ENCODE measurements around the gene KNTC1. TPM values are rescaled to one million over a fixed set of nuclear protein-coding genes. Genes with fewer than 3 reads are reported as not detected.
"Not testable (repeated sequence)": the region's sequence is repeated elsewhere in the genome, so short reads cannot be mapped to it uniquely, and the experiment has no call there.

KNTC1 gene
- total RNA-seq, 1 donor from 2014 or later: 61.2 TPM

GRCh38 chr12:122503147-122503751 is 23.8 kb upstream of the KNTC1 start:
- TF ChIP-seq CTCF (conservative IDR thresholded peaks at IDR 0.05; ENCODE audit: low read depth, low read length): no peak
- H3K4me3 ChIP-seq (ENCODE audit: low read depth, low read length): no peak overlapping the region
- no peak for DNase-seq (ENCODE audit: low read depth)

- no peak for DNase-seq (ENCODE audit: low read depth)
- no peak overlapping the region for H3K4me3 ChIP-seq (ENCODE audit: low read depth, low read length)
- TF ChIP-seq CTCF (conservative IDR thresholded peaks at IDR 0.05; ENCODE audit: low read depth, low read length): no peak
These were observed 23.1 kb upstream of the KNTC1 start for GRCh38 chr12:122503783-122504590.

- no peak overlapping the region for H3K4me3 ChIP-seq (ENCODE audit: low read depth, low read length)
- no peak for DNase-seq (ENCODE audit: low read depth)
- no peak for TF ChIP-seq CTCF (conservative IDR thresholded peaks at IDR 0.05; ENCODE audit: low read depth, low read length)
These were observed 21.5 kb upstream of the KNTC1 start for GRCh38 chr12:122505419-122506051.

GRCh38 chr12:122506393-122506938 is 20.6 kb upstream of the KNTC1 start:
- no peak for TF ChIP-seq CTCF (conservative IDR thresholded peaks at IDR 0.05; ENCODE audit: low read depth, low read length)
- DNase-seq (ENCODE audit: low read depth): no peak
- H3K4me3 ChIP-seq (ENCODE audit: low read depth, low read length): no peak overlapping the region

GRCh38 chr12:122508163-122508562 is 18.9 kb upstream of the KNTC1 start:
- no peak for TF ChIP-seq CTCF (conservative IDR thresholded peaks at IDR 0.05; ENCODE audit: low read depth, low read length)
- no peak overlapping the region for H3K4me3 ChIP-seq (ENCODE audit: low read depth, low read length)
- no peak for DNase-seq (ENCODE audit: low read depth)

GRCh38 chr12:122513028-122513427 is 14.0 kb upstream of the KNTC1 start:
- not testable (repeated sequence) for H3K4me3 ChIP-seq (ENCODE audit: low read depth, low read length); DNase-seq (ENCODE audit: low read depth)

GRCh38 chr12:122513660-122514059 is 13.4 kb upstream of the KNTC1 start:
- no peak overlapping the region for H3K4me3 ChIP-seq (ENCODE audit: low read depth, low read length)
- TF ChIP-seq CTCF (conservative IDR thresholded peaks at IDR 0.05; ENCODE audit: low read depth, low read length): no peak
- no peak for DNase-seq (ENCODE audit: low read depth)
